K562 treated with DMSO at 1 percent for 4 hours (cell line): ENCODE measurements around the gene ARAF. TPM values are rescaled to one million over a fixed set of nuclear protein-coding genes. Genes with fewer than 3 reads are reported as not detected.

ENCODE experiments used
- total RNA-seq: library from RNA; unstranded; fragments of 300-600 nt; gene quantifications from 2 replicates; pipeline ENCODE4 v1.2.3, GENCODE V29; 2022; ENCODE audit not compliant: insufficient read depth

ARAF gene
- 39.7 and 46.1 TPM in 2 replicates for total RNA-seq

GRCh38 chrX:47560934-47561658 lies at the start of gene ARAF:
Gene ARAF (plus strand): TSS chrX:47561205. CDS start chrX:47562968, 1,763 bp downstream.

GRCh38 chrX:47581731-47582647 lies 21.0 kb downstream of the ARAF start, which contains the start of gene TIMP1:
Gene TIMP1 (plus strand): TSS chrX:47582436. CDS start chrX:47583416, 980 bp downstream.

GRCh38 chrX:47619486-47620302 lies 58.7 kb downstream of the ARAF start, which contains the start of gene SYN1:
Gene SYN1 (minus strand): TSS chrX:47619857. CDS start chrX:47619728, 129 bp downstream.

Other genes with a start within 250 kb of the ARAF start
- not detected in 2 replicates for gene ZNF157, start 190.6 kb upstream of the ARAF start, total RNA-seq
- gene ZNF41, start 78.0 kb upstream of the ARAF start, total RNA-seq = 3.1 and 4.0 TPM in 2 replicates
- gene TIMP1, start 21.2 kb downstream of the ARAF start, total RNA-seq = 298 and 325 TPM in 2 replicates
- gene SYN1, start 58.7 kb downstream of the ARAF start, total RNA-seq = 0.61 TPM in 1 of 2 replicates, not detected in the other
- gene CFP, start 68.7 kb downstream of the ARAF start, total RNA-seq = 6.7 and 8.9 TPM in 2 replicates
- gene ELK1, start 89.4 kb downstream of the ARAF start, total RNA-seq = 46.0 and 46.8 TPM in 2 replicates
- gene UXT, start 98.0 kb downstream of the ARAF start, total RNA-seq = 371 and 404 TPM in 2 replicates